A549 treated with Hydrocortisone at 1 μM for 4 hours (cell line): ENCODE data around the gene DCC. TPM values are rescaled to one million over a fixed set of nuclear protein-coding genes. Genes with fewer than 3 reads are reported as not detected.

Experiments used
- total RNA-seq: library from RNA; stranded (reverse); fragments of 200-300 nt; extraction: Qiagen RNA extraction; gene quantifications from 5 replicates; pipeline ENCODE4 v1.2.3, GENCODE V29; 2022

Gene DCC, protein sequence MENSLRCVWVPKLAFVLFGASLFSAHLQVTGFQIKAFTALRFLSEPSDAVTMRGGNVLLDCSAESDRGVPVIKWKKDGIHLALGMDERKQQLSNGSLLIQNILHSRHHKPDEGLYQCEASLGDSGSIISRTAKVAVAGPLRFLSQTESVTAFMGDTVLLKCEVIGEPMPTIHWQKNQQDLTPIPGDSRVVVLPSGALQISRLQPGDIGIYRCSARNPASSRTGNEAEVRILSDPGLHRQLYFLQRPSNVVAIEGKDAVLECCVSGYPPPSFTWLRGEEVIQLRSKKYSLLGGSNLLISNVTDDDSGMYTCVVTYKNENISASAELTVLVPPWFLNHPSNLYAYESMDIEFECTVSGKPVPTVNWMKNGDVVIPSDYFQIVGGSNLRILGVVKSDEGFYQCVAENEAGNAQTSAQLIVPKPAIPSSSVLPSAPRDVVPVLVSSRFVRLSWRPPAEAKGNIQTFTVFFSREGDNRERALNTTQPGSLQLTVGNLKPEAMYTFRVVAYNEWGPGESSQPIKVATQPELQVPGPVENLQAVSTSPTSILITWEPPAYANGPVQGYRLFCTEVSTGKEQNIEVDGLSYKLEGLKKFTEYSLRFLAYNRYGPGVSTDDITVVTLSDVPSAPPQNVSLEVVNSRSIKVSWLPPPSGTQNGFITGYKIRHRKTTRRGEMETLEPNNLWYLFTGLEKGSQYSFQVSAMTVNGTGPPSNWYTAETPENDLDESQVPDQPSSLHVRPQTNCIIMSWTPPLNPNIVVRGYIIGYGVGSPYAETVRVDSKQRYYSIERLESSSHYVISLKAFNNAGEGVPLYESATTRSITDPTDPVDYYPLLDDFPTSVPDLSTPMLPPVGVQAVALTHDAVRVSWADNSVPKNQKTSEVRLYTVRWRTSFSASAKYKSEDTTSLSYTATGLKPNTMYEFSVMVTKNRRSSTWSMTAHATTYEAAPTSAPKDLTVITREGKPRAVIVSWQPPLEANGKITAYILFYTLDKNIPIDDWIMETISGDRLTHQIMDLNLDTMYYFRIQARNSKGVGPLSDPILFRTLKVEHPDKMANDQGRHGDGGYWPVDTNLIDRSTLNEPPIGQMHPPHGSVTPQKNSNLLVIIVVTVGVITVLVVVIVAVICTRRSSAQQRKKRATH (N-terminal part only)
- not detected in 5 replicates for total RNA-seq

GRCh38 chr18:52339891-52340371, at the start of gene DCC:
TSS of gene DCC (plus strand) at chr18:52340197. CDS start at chr18:52340788, 591 bp downstream.

